Measurements from ENCODE around the gene ZSCAN20. TPM values are rescaled to one million over a fixed set of nuclear protein-coding genes. Genes with fewer than 3 reads are reported as not detected.

ZSCAN20 gene
- total RNA-seq, 1 donor from 2014 or later: 7.3 TPM

GRCh38 chr1:33532250-33532649, 59.8 kb downstream of the ZSCAN20 start:
- no peaks in the 10 kb centered on the region for H3K4me1 Mint-ChIP-seq (ENCODE audit: unreplicated experiment)
- no peaks in the 10 kb centered on the region for H3K36me3 Mint-ChIP-seq (ENCODE audit: low read depth, unreplicated experiment)
- H3K27ac Mint-ChIP-seq (ENCODE audit: unreplicated experiment): no peak overlapping the region
- peaks cover 11% of the 10 kb centered on the region for H3K27me3 Mint-ChIP-seq (ENCODE audit: unreplicated experiment)
- H3K9me3 Mint-ChIP-seq (ENCODE audit: unreplicated experiment): no peaks in the 10 kb centered on the region
- H3K4me3 Mint-ChIP-seq (ENCODE audit: unreplicated experiment): no peak overlapping the region
- TF ChIP-seq, protein P1, sequence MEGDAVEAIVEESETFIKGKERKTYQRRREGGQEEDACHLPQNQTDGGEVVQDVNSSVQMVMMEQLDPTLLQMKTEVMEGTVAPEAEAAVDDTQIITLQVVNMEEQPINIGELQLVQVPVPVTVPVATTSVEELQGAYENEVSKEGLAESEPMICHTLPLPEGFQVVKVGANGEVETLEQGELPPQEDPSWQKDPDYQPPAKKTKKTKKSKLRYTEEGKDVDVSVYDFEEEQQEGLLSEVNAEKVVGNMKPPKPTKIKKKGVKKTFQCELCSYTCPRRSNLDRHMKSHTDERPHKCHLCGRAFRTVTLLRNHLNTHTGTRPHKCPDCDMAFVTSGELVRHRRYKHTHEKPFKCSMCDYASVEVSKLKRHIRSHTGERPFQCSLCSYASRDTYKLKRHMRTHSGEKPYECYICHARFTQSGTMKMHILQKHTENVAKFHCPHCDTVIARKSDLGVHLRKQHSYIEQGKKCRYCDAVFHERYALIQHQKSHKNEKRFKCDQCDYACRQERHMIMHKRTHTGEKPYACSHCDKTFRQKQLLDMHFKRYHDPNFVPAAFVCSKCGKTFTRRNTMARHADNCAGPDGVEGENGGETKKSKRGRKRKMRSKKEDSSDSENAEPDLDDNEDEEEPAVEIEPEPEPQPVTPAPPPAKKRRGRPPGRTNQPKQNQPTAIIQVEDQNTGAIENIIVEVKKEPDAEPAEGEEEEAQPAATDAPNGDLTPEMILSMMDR (IDR thresholded peaks at IDR 0.05; ENCODE audit: unreplicated experiment): no peak
- no peak for DNase-seq (ENCODE audit: low spot score)

DNA sequence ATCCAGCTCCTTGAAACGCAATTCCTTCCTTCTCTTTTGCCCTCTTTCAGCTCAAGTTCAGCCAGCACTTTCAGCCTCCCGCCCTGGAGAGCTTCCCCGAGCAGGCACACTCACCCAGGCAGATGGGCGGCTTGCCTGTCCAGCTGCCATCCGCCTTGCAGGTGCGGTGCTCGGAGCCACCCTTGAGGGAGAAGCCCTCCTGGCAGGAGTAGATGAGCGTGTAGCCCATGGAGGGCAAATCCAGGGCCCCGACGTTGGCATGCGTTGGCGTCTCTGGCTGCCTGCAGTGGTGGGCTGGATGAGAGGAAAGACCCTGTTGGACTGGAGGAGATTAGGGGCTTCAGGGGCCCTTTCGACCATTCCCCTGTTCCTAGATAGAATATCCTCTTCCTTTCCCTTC, 60.5 kb downstream of the ZSCAN20 start:
- Mint-ChIP-seq H3K9me3 (ENCODE audit: unreplicated experiment) (no peaks in the 10 kb centered on the region), H3K36me3 (ENCODE audit: low read depth, unreplicated experiment) (no peaks in the 10 kb centered on the region), H3K27ac (ENCODE audit: unreplicated experiment) (no peak overlapping the region), H3K4me1 (ENCODE audit: unreplicated experiment) (no peaks in the 10 kb centered on the region), H3K4me3 (ENCODE audit: unreplicated experiment) (no peak overlapping the region), H3K27me3 (ENCODE audit: unreplicated experiment) (peaks cover 11% of the 10 kb centered on the region)
- no peak for DNase-seq (ENCODE audit: low spot score)
- TF ChIP-seq, protein P1 (IDR thresholded peaks at IDR 0.05; ENCODE audit: unreplicated experiment): no peak

- Mint-ChIP-seq H3K9me3 (ENCODE audit: unreplicated experiment) (no peaks in the 10 kb centered on the region), H3K27me3 (ENCODE audit: unreplicated experiment) (peaks cover 11% of the 10 kb centered on the region), H3K4me1 (ENCODE audit: unreplicated experiment) (no peaks in the 10 kb centered on the region), H3K27ac (ENCODE audit: unreplicated experiment) (no peak overlapping the region), H3K36me3 (ENCODE audit: low read depth, unreplicated experiment) (no peaks in the 10 kb centered on the region), H3K4me3 (ENCODE audit: unreplicated experiment) (no peak overlapping the region)
- TF ChIP-seq, protein P1 (IDR thresholded peaks at IDR 0.05; ENCODE audit: unreplicated experiment): no peak
- DNase-seq (ENCODE audit: low spot score): no peak
Measured at GRCh38 chr1:33535334-33535733, 62.9 kb downstream of the ZSCAN20 start.

GRCh38 chr1:33537885-33538284, 65.4 kb downstream of the ZSCAN20 start:
- Mint-ChIP-seq H3K9me3 (ENCODE audit: unreplicated experiment) (no peaks in the 10 kb centered on the region), H3K4me3 (ENCODE audit: unreplicated experiment) (no peak overlapping the region), H3K27ac (ENCODE audit: unreplicated experiment) (no peak overlapping the region), H3K4me1 (ENCODE audit: unreplicated experiment) (no peaks in the 10 kb centered on the region), H3K36me3 (ENCODE audit: low read depth, unreplicated experiment) (no peaks in the 10 kb centered on the region), H3K27me3 (ENCODE audit: unreplicated experiment) (peaks cover 13% of the 10 kb centered on the region)
- no peak for DNase-seq (ENCODE audit: low spot score)
- TF ChIP-seq, protein P1 (IDR thresholded peaks at IDR 0.05; ENCODE audit: unreplicated experiment): no peak

DNA sequence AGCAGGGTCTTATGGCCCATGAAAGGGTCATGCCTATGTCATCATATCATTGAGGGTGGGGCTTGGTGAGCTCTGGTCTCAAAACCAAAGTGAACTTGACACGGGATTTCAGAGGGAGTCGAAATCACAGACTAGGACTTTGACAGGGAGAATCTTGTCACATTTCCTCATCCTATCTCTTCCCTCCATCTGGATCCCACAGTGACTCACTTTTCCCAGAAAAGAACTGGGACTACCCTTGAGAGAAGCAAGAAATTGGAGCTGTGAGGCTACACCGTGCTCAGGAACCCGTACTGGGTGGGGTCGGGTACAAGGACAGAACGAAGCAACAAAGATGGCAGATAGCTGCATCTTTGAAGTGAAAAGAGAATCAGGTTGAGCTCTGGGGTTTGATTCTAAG, 69.5 kb downstream of the ZSCAN20 start:
- H3K36me3 Mint-ChIP-seq (ENCODE audit: low read depth, unreplicated experiment): no peaks in the 10 kb centered on the region
- peaks cover 3% of the 10 kb centered on the region for H3K27me3 Mint-ChIP-seq (ENCODE audit: unreplicated experiment)
- H3K9me3 Mint-ChIP-seq (ENCODE audit: unreplicated experiment): no peaks in the 10 kb centered on the region
- DNase-seq (ENCODE audit: low spot score): no peak
- TF ChIP-seq, protein P1 (IDR thresholded peaks at IDR 0.05; ENCODE audit: unreplicated experiment): no peak
- H3K4me1 Mint-ChIP-seq (ENCODE audit: unreplicated experiment): no peaks in the 10 kb centered on the region
- H3K27ac Mint-ChIP-seq (ENCODE audit: unreplicated experiment): no peak overlapping the region
- no peak overlapping the region for H3K4me3 Mint-ChIP-seq (ENCODE audit: unreplicated experiment)

Other genes with a start within 250 kb of the ZSCAN20 start
- 70.0 TPM for gene ZNF362, start 216.2 kb upstream of the ZSCAN20 start, total RNA-seq (ENCODE audit: unreplicated experiment)
- not detected for gene A3GALT2, start 151.5 kb upstream of the ZSCAN20 start, total RNA-seq (ENCODE audit: unreplicated experiment)
- gene PHC2, start 41.5 kb upstream of the ZSCAN20 start, total RNA-seq (ENCODE audit: unreplicated experiment): 177 TPM